Body of pancreas (tissue), 4 donors: ENCODE data around the gene STK17A. TPM values are rescaled to one million over a fixed set of nuclear protein-coding genes. Genes with fewer than 3 reads are reported as not detected.
"Not testable (repeated sequence)": the region's sequence is repeated elsewhere in the genome, so short reads cannot be mapped to it uniquely, and the experiment has no call there.

Experiments used
- ATAC-seq: fragments of 150-250 bp; one replicate; pipeline ENCODE4 v1.9.1; 2016
- DNase-seq, 4 donors: peaks; one replicate each; pipeline ENCODE4 v3.0.0-alpha.2; 2019
- H3K27ac ChIP-seq, 4 donors: fragments of 200-600 bp; sonication (generic); 1 replicate in 3 of 4; 2 replicates in 1 of 4; pipeline versions ENCODE4 v1.5.1 to v1.6.1; 2016 to 2019; ENCODE audit warnings: mild to moderate bottlenecking in 1 of 4, mixed read lengths in 1 of 4, moderate library complexity in 1 of 4
- H3K27me3 ChIP-seq, 2 donors: fragments of 200-600 bp; sonication (generic); one replicate each; pipeline ENCODE4 v1.6.0; 2016; ENCODE audit warnings: mild to moderate bottlenecking in 1 of 2
- H3K36me3 ChIP-seq, 2 donors: fragments of 200-600 bp; sonication (generic); replicated peaks in 1 of 2; 2 replicates each; pipeline ENCODE4 v1.5.1; 2016; ENCODE audit warnings: low read depth in 2 of 2; ENCODE audit not compliant: insufficient read depth in 1 of 2
- H3K4me1 ChIP-seq: fragments of 200-600 bp; sonication (generic); one replicate; pipeline ENCODE4 v1.6.0; 2016
- H3K4me3 ChIP-seq, 2 donors: fragments of 200-600 bp; sonication (generic); 1 replicate in 1 of 2; 2 replicates in 1 of 2; pipeline ENCODE4 v1.5.1; 2016 to 2019
- H3K9me3 ChIP-seq, 3 donors: fragments of 200-600 bp; sonication (generic); 1 replicate in 2 of 3; 2 replicates in 1 of 3; pipeline ENCODE4 v1.5.1; 2016
- CTCF ChIP-seq, 7 experiments: fragments of 450-650 bp in 4 of 7; fragments of 200-600 bp in 3 of 7; sonication (generic) in 3 of 7; IDR thresholded peaks; one replicate each; pipeline ENCODE4 v1.5.1; 2016 to 2019; ENCODE audit warnings: antibody characterized with exemption in 7 of 7
- POLR2A ChIP-seq, 3 donors: fragments of 450-650 bp; IDR thresholded peaks; one replicate each; pipeline ENCODE4 v1.6.1; 2016; ENCODE audit warnings: antibody characterized with exemption in 3 of 3, mild to moderate bottlenecking in 2 of 3
- WGBS, 2 donors: methylation state at CpG; one replicate each; pipeline ENCODE4 v1.1.5; 2017; 5-methylcytosine and 5-hydroxymethylcytosine counted together
- intact Hi-C: fragments of 100-400 bp; cut with DNase I; formaldehyde crosslinking; loops from one replicate; pipeline ENCODE4 v1.15.1; 2023
- total RNA-seq, 2 donors: library from RNA; depleted of rRNA; stranded (reverse); fragments of >200 nt; gene quantifications; one replicate each; pipeline ENCODE4 v1.1.0, GENCODE V29; 2016

Gene STK17A
- total RNA-seq, 2 donors from 2014 or later = 8.6 to 18.7 TPM

GRCh38 chr7:43591558-43592180 is 8.8 kb downstream of the STK17A start:
- no peak overlapping the region for H3K4me3 ChIP-seq
- H3K36me3 ChIP-seq = no peaks in the 10 kb centered on the region
- DNase-seq (no peak), ATAC-seq (peak; percentile 33)
- H3K27ac ChIP-seq = peak overlapping the region in 3 of 4 donors; percentile 4 to 44 (median 37)
- 10 to 22% methylated on average over 4 of the region's 4 CpGs for WGBS, 2 donors
- intact Hi-C loops = no loop called here
- no peaks in the 10 kb centered on the region for H3K27me3 ChIP-seq
- no peaks in the 10 kb centered on the region for H3K9me3 ChIP-seq
- TF ChIP-seq CTCF (IDR thresholded peaks at IDR 0.05) (no peak), POLR2A (IDR thresholded peaks at IDR 0.05) (no peak)
- peaks cover 54% of the 10 kb centered on the region for H3K4me1 ChIP-seq

GRCh38 chr7:43592326-43592725 is 9.4 kb downstream of the STK17A start:
- WGBS, 2 donors = 78 to 84% methylated on average over 3 of the region's 3 CpGs
- Histone ChIP-seq H3K36me3 (no peaks in the 10 kb centered on the region), H3K27me3 (no peaks in the 10 kb centered on the region), H3K4me1 (peaks cover 47% of the 10 kb centered on the region), H3K4me3 (no peak overlapping the region), H3K27ac (peak overlapping the region in 2 of 4 donors; percentile 37 to 44), H3K9me3 (no peaks in the 10 kb centered on the region)
- intact Hi-C loops = no loop called here
- DNase-seq (no peak), ATAC-seq (peak; percentile 27)
- TF ChIP-seq POLR2A (IDR thresholded peaks at IDR 0.05) = no peak

GRCh38 chr7:43593010-43593409 is 10.1 kb downstream of the STK17A start:
- Histone ChIP-seq H3K27ac (peak overlapping the region in 1 of 4 donors; percentile 44), H3K36me3 (peaks cover 0 to 3% of the 10 kb centered on the region in 2 donors), H3K27me3 (no peaks in the 10 kb centered on the region), H3K4me1 (peaks cover 41% of the 10 kb centered on the region), H3K9me3 (no peaks in the 10 kb centered on the region), H3K4me3 (no peak overlapping the region)
- DNase-seq (no peak), ATAC-seq (no peak)
- TF ChIP-seq POLR2A (IDR thresholded peaks at IDR 0.05) (no peak), CTCF (IDR thresholded peaks at IDR 0.05) (no peak)
- intact Hi-C loops = no loop called here
- WGBS, 2 donors = 76 to 96% methylated on average over 1 of the region's 1 CpG

GRCh38 chr7:43594020-43594419 is 11.1 kb downstream of the STK17A start:
- Histone ChIP-seq H3K27ac (no peak overlapping the region), H3K9me3 (no peaks in the 10 kb centered on the region), H3K4me3 (no peak overlapping the region), H3K36me3 (peaks cover 0 to 5% of the 10 kb centered on the region in 2 donors), H3K4me1 (peaks cover 32% of the 10 kb centered on the region), H3K27me3 (no peaks in the 10 kb centered on the region)
- no peak for TF ChIP-seq CTCF (IDR thresholded peaks at IDR 0.05)
- no peak for TF ChIP-seq POLR2A (IDR thresholded peaks at IDR 0.05)
- 63 to 65% methylated on average over 2 of the region's 2 CpGs for WGBS, 2 donors
- ATAC-seq (no peak), DNase-seq (no peak)
- intact Hi-C loops = no loop called here

GRCh38 chr7:43596426-43596825 is 13.5 kb downstream of the STK17A start:
- ATAC-seq, H3K27ac ChIP-seq, H3K27me3 ChIP-seq, H3K4me3 ChIP-seq, H3K36me3 ChIP-seq, DNase-seq, intact Hi-C loops, H3K9me3 ChIP-seq: not testable (repeated sequence)
- 86 to 89% methylated on average over 5 of the region's 5 CpGs for WGBS, 2 donors
- peaks cover 22% of the 10 kb centered on the region for H3K4me1 ChIP-seq

GRCh38 chr7:43600056-43600455 is 17.1 kb downstream of the STK17A start:
- no peak overlapping the region for H3K27ac ChIP-seq
- no peak for ATAC-seq
- peaks cover 0 to 5% of the 10 kb centered on the region in 2 donors for H3K36me3 ChIP-seq
- H3K4me1 ChIP-seq = no peaks in the 10 kb centered on the region
- DNase-seq = no peak
- H3K27me3 ChIP-seq = no peaks in the 10 kb centered on the region
- intact Hi-C loops = no loop called here
- no peaks in the 10 kb centered on the region for H3K9me3 ChIP-seq
- TF ChIP-seq POLR2A (IDR thresholded peaks at IDR 0.05) = no peak
- no peak for TF ChIP-seq CTCF (IDR thresholded peaks at IDR 0.05)
- 80 to 97% methylated on average over 3 of the region's 3 CpGs for WGBS, 2 donors
- H3K4me3 ChIP-seq = no peak overlapping the region
